HCT116 (cell line): ENCODE results near the gene C1S.

Experiments
- CEBPB ChIP-seq: IDR thresholded peaks from 2 replicates; pipeline ENCODE4 v1.6.1; 2012; ENCODE audit warnings: low read depth
- CTCF ChIP-seq, 3 experiments: fragments of 200-600 bp in 1 of 3; sonication (generic) in 1 of 3; IDR thresholded peaks in 2 of 3; conservative IDR thresholded peaks in 1 of 3; 2 replicates each; pipeline ENCODE4 v1.5.1; 2012 to 2017; ENCODE audit warnings: low read depth in 2 of 3, low read length in 2 of 3, antibody characterized with exemption in 1 of 3, borderline replicate concordance in 1 of 3, control low read depth in 1 of 3, mild to moderate bottlenecking in 1 of 3, mixed read lengths in 1 of 3, mixed run types in 1 of 3, moderate library complexity in 1 of 3; ENCODE audit not compliant: insufficient read depth in 1 of 3
- EZH2 ChIP-seq: fragments of 200-600 bp; sonication (generic); IDR thresholded peaks from 2 replicates; pipeline ENCODE4 v1.6.1; 2017; ENCODE audit warnings: antibody characterized with exemption, mixed run types
- MAX ChIP-seq: IDR thresholded peaks from 2 replicates; pipeline ENCODE4 v1.6.1; 2012
- POLR2AphosphoS5 ChIP-seq: IDR thresholded peaks from 2 replicates; pipeline ENCODE4 v1.6.1; 2011; ENCODE audit warnings: mild to moderate bottlenecking, low read depth, low read length, moderate library complexity
- SP1 ChIP-seq: IDR thresholded peaks from 2 replicates; pipeline ENCODE4 v1.6.1; 2012; ENCODE audit warnings: low read depth

GRCh38 chr12:7069386-7069785 is 8.9 kb downstream of the C1S start:
- no peak for TF ChIP-seq CTCF (IDR thresholded peaks at IDR 0.05 in 2 of 3, conservative IDR thresholded peaks at IDR 0.05 in 1 of 3; ENCODE audit: borderline replicate concordance in 1 of 3, insufficient read depth in 1 of 3, low read depth in 2 of 3, low read length in 2 of 3)
- no peak for TF ChIP-seq POLR2AphosphoS5
- TF ChIP-seq EZH2: no peak
- no peak for TF ChIP-seq MAX
- TF ChIP-seq CEBPB: no peak
- no peak for TF ChIP-seq SP1
